Left ventricle myocardium superior (tissue), 1 donor: ENCODE measurements around the gene SETBP1. TPM values are rescaled to one million over a fixed set of nuclear protein-coding genes. Genes with fewer than 3 reads are reported as not detected.

Experiments
- ATAC-seq: fragments of 200-7000 bp; cut with Tn5 transposase; one replicate; pipeline ENCODE4 v1.9.1; 2020; ENCODE audit warnings: mild to moderate bottlenecking, moderate library complexity
- DNase-seq: peaks from one replicate; pipeline ENCODE4 v3.0.0-alpha.2; 2020
- intact Hi-C: fragments of 100-400 bp; cut with micrococcal nuclease; formaldehyde crosslinking; loops from one replicate; pipeline ENCODE4 v1.11.0; 2022
- total RNA-seq: library from RNA; stranded (reverse); fragmentation: NEBNext Ultra II Directional; extraction: Animal tissue kit (Norgen Biotek cat#: 25700); gene quantifications from one replicate; pipeline ENCODE4 v1.2.1, GENCODE V29; 2021
- donor health status: DM: no; HTN: yes; CAD: no; lungs with severe emphysema.

Gene SETBP1
- total RNA-seq, 1 donor from 2014 or later = 6.7 TPM

GRCh38 chr18:44998360-44998759 is 317.7 kb downstream of the SETBP1 start:
- intact Hi-C loops = no loop called here
- ATAC-seq = no peak

GRCh38 chr18:45004546-45005080 is 323.9 kb downstream of the SETBP1 start:
- intact Hi-C loops = no loop called here
- no peak for ATAC-seq
- no peak for DNase-seq

More at GRCh38 chr18:44998360-44998759, 317.7 kb downstream of the SETBP1 start:
- no peak for DNase-seq

GRCh38 chr18:45006934-45007333 is 326.2 kb downstream of the SETBP1 start:
- intact Hi-C loops = no loop called here
- DNase-seq (no peak), ATAC-seq (no peak)

GRCh38 chr18:45007531-45007930 is 326.8 kb downstream of the SETBP1 start:
- ATAC-seq (no peak), DNase-seq (no peak)
- intact Hi-C loops = no loop called here

GRCh38 chr18:45008694-45009413 is 328.2 kb downstream of the SETBP1 start:
- DNase-seq (no peak), ATAC-seq (no peak)
- intact Hi-C loops = no loop called here

GRCh38 chr18:45009756-45010155 is 329.1 kb downstream of the SETBP1 start:
- ATAC-seq = no peak
- DNase-seq = no peak
- intact Hi-C loops = no loop called here

GRCh38 chr18:45012286-45012685 is 331.6 kb downstream of the SETBP1 start:
- ATAC-seq = no peak
- DNase-seq = no peak
- intact Hi-C loops = no loop called here

- ATAC-seq = peak; percentile 31
- no peak for DNase-seq
Measured at GRCh38 chr18:45014047-45014501, 333.4 kb downstream of the SETBP1 start.

GRCh38 chr18:45015788-45016128 is 335.1 kb downstream of the SETBP1 start:
- peak; percentile 14 for ATAC-seq

More at GRCh38 chr18:45014047-45014501, 333.4 kb downstream of the SETBP1 start:
- intact Hi-C loops = no loop called here

GRCh38 chr18:45019469-45019868 is 338.8 kb downstream of the SETBP1 start:
- no peak for DNase-seq
- intact Hi-C loops = no loop called here
- no peak for ATAC-seq

More at GRCh38 chr18:45015788-45016128, 335.1 kb downstream of the SETBP1 start:
- intact Hi-C loops = no loop called here
- DNase-seq = no peak

- ATAC-seq (no peak), DNase-seq (no peak)
- intact Hi-C loops = no loop called here
Measured at GRCh38 chr18:45023519-45023918, 342.8 kb downstream of the SETBP1 start.

- ATAC-seq = no peak
- no peak for DNase-seq
- intact Hi-C loops = no loop called here
Measured at GRCh38 chr18:45024357-45025088, 343.8 kb downstream of the SETBP1 start.

GRCh38 chr18:45025089-45025450 is 344.4 kb downstream of the SETBP1 start:
- intact Hi-C loops = no loop called here
- ATAC-seq = no peak
- no peak for DNase-seq

GRCh38 chr18:45026162-45026561 is 345.5 kb downstream of the SETBP1 start:
- DNase-seq = no peak
- intact Hi-C loops = no loop called here
- ATAC-seq = no peak

- intact Hi-C loops = no loop called here
- DNase-seq = no peak
- no peak for ATAC-seq
Measured at GRCh38 chr18:45034179-45034578, 353.5 kb downstream of the SETBP1 start.

- ATAC-seq (no peak), DNase-seq (no peak)
- intact Hi-C loops = no loop called here
Measured at GRCh38 chr18:45037618-45038017, 356.9 kb downstream of the SETBP1 start.

- intact Hi-C loops = no loop called here
- ATAC-seq = no peak
Measured at GRCh38 chr18:45039376-45039775, 358.7 kb downstream of the SETBP1 start.

GRCh38 chr18:45040879-45041278 is 360.2 kb downstream of the SETBP1 start:
- intact Hi-C loops = no loop called here
- DNase-seq (no peak), ATAC-seq (no peak)

More at GRCh38 chr18:45039376-45039775, 358.7 kb downstream of the SETBP1 start:
- no peak for DNase-seq

- DNase-seq (no peak), ATAC-seq (no peak)
- intact Hi-C loops = no loop called here
Measured at GRCh38 chr18:45044787-45045186, 364.1 kb downstream of the SETBP1 start.

- DNase-seq (no peak), ATAC-seq (no peak)
- intact Hi-C loops = no loop called here
Measured at GRCh38 chr18:45046228-45046627, 365.5 kb downstream of the SETBP1 start.
